Measurements from ENCODE around the gene GLRX3. TPM values are rescaled to one million over a fixed set of nuclear protein-coding genes. Genes with fewer than 3 reads are reported as not detected.
A peak's percentile ranks its signal among the peaks of the same experiment; 100 is the strongest.

The GLRX3 gene
- total RNA-seq, 1 experiment from 2014 or later: 188 TPM

- ChIA-PET POLR2A (no interaction called here), CTCF (no interaction called here)
- H3K9me3 ChIP-seq (ENCODE audit: control insufficient read depth, insufficient read depth, low read depth, low read length): no peaks in the 10 kb centered on the region
- H3K36me3 ChIP-seq (ENCODE audit: control insufficient read depth, insufficient read depth, low read length): peaks cover 9% of the 10 kb centered on the region; the same call in 1 of the 2 replicates
- in situ Hi-C loops (cut with HindIII; ENCODE audit: low pct_unique_long_range_greater_than_20kb, low sequenced_read_pairs) (no loop called here), intact Hi-C loops (cut with micrococcal nuclease; ENCODE audit: unreplicated experiment) (no loop called here)
- BruUV-seq (replicated peaks): TSS peak; percentile 32
- H3K4me1 ChIP-seq (ENCODE audit: control insufficient read depth, insufficient read depth, low read length): no peaks in the 10 kb centered on the region; the same call in 1 of the 2 replicates
- H3K4me3 ChIP-seq (ENCODE audit: low read depth in 2 of 2, low read length in 2 of 2): no peak overlapping the region
- no peak for TF ChIP-seq CTCF (IDR thresholded peaks at IDR 0.05)
- TF ChIP-seq TCF7L2 (IDR thresholded peaks at IDR 0.05; ENCODE audit: low read depth, low read length): no peak
- TF ChIP-seq SIN3A (IDR thresholded peaks at IDR 0.05; ENCODE audit: borderline replicate concordance, insufficient read depth, low read depth, low read length): no peak
- TF ChIP-seq REST (IDR thresholded peaks at IDR 0.05; ENCODE audit: insufficient read depth in 1 of 2, low read depth in 2 of 2, low read length in 1 of 2): no peak
- no peak for TF ChIP-seq POLR2AphosphoS5 (IDR thresholded peaks at IDR 0.05; ENCODE audit: low read depth, low read length)
- no peaks in the 10 kb centered on the region for H3K27me3 ChIP-seq (ENCODE audit: control insufficient read depth, insufficient read depth, low read length)
- DNase-seq (ENCODE audit: low read depth, low spot score) (no peak), ATAC-seq (no peak)
- H3K27ac ChIP-seq (ENCODE audit: low read length): no peak overlapping the region
Measured at GRCh38 chr10:130185591-130185990, 49.4 kb downstream of the GLRX3 start.

GRCh38 chr10:130188195-130189175 lies 52.3 kb downstream of the GLRX3 start:
- H3K27me3 ChIP-seq (ENCODE audit: control insufficient read depth, insufficient read depth, low read length): no peaks in the 10 kb centered on the region
- no peak overlapping the region for H3K27ac ChIP-seq (ENCODE audit: low read length)
- peak; percentile 11; the same call in 1 of the 2 replicates for ATAC-seq
- ChIA-PET POLR2A (no interaction called here), CTCF (interaction anchor here (0.7 kb wide), 1 partner anchor 492 kb away, joined by 4 read pairs; no protein-coding TSS in a partner anchor)
- in situ Hi-C loops (cut with HindIII; ENCODE audit: low pct_unique_long_range_greater_than_20kb, low sequenced_read_pairs): no loop called here
- peaks cover 3% of the 10 kb centered on the region; the same call in 1 of the 2 replicates for H3K36me3 ChIP-seq (ENCODE audit: control insufficient read depth, insufficient read depth, low read length)
- no peak for DNase-seq (ENCODE audit: low read depth, low spot score)
- TF ChIP-seq CTCF (IDR thresholded peaks at IDR 0.05): no peak
- 0 out of 2 replicates have a peak, but pooled peaks have one; percentile 41 for TF ChIP-seq POLR2AphosphoS5 (IDR thresholded peaks at IDR 0.05; ENCODE audit: low read depth, low read length)
- no peaks in the 10 kb centered on the region; the same call in 1 of the 2 replicates for H3K4me1 ChIP-seq (ENCODE audit: control insufficient read depth, insufficient read depth, low read length)
- no TSS peak for BruUV-seq (replicated peaks)
- no peak overlapping the region for H3K4me3 ChIP-seq (ENCODE audit: low read depth in 2 of 2, low read length in 2 of 2)
- intact Hi-C loops (cut with micrococcal nuclease; ENCODE audit: unreplicated experiment): no loop called here
- H3K9me3 ChIP-seq (ENCODE audit: control insufficient read depth, insufficient read depth, low read depth, low read length): no peaks in the 10 kb centered on the region

All from Panc1 (cell line).